Measurements from ENCODE around the gene MUC5AC.

DNA sequence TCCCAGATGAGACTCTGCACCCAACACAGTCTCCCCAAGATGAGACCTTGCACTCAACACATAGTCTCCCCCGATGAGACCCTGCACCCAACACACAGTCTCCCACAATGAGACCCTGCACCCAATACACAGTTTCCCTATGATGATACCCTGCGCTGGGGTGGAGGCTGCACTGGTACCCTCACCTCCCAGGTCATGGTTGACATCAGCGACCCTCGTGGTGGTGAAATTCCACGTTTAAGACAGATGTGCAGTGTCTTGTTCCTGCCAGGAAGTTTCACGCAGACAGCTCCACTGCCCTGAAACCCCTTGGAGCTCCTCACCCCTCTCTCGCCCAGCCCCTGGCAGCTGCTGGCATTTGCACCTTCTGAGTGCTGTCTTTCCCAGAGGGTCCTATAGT is 9.5 kb downstream of the MUC5AC start:
- TF ChIP-seq, protein P1, sequence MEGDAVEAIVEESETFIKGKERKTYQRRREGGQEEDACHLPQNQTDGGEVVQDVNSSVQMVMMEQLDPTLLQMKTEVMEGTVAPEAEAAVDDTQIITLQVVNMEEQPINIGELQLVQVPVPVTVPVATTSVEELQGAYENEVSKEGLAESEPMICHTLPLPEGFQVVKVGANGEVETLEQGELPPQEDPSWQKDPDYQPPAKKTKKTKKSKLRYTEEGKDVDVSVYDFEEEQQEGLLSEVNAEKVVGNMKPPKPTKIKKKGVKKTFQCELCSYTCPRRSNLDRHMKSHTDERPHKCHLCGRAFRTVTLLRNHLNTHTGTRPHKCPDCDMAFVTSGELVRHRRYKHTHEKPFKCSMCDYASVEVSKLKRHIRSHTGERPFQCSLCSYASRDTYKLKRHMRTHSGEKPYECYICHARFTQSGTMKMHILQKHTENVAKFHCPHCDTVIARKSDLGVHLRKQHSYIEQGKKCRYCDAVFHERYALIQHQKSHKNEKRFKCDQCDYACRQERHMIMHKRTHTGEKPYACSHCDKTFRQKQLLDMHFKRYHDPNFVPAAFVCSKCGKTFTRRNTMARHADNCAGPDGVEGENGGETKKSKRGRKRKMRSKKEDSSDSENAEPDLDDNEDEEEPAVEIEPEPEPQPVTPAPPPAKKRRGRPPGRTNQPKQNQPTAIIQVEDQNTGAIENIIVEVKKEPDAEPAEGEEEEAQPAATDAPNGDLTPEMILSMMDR (IDR thresholded peaks at IDR 0.05) = no peak
- TF ChIP-seq, protein P2, sequence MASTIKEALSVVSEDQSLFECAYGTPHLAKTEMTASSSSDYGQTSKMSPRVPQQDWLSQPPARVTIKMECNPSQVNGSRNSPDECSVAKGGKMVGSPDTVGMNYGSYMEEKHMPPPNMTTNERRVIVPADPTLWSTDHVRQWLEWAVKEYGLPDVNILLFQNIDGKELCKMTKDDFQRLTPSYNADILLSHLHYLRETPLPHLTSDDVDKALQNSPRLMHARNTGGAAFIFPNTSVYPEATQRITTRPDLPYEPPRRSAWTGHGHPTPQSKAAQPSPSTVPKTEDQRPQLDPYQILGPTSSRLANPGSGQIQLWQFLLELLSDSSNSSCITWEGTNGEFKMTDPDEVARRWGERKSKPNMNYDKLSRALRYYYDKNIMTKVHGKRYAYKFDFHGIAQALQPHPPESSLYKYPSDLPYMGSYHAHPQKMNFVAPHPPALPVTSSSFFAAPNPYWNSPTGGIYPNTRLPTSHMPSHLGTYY (CRISPR knock-in tag; IDR thresholded peaks at IDR 0.05) = no peak
- TF ChIP-seq, protein P3, sequence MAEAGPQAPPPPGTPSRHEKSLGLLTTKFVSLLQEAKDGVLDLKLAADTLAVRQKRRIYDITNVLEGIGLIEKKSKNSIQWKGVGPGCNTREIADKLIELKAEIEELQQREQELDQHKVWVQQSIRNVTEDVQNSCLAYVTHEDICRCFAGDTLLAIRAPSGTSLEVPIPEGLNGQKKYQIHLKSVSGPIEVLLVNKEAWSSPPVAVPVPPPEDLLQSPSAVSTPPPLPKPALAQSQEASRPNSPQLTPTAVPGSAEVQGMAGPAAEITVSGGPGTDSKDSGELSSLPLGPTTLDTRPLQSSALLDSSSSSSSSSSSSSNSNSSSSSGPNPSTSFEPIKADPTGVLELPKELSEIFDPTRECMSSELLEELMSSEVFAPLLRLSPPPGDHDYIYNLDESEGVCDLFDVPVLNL (CRISPR knock-in tag; IDR thresholded peaks at IDR 0.05; ENCODE audit: borderline replicate concordance, low read depth) = no peak
- TF ChIP-seq, protein P4, sequence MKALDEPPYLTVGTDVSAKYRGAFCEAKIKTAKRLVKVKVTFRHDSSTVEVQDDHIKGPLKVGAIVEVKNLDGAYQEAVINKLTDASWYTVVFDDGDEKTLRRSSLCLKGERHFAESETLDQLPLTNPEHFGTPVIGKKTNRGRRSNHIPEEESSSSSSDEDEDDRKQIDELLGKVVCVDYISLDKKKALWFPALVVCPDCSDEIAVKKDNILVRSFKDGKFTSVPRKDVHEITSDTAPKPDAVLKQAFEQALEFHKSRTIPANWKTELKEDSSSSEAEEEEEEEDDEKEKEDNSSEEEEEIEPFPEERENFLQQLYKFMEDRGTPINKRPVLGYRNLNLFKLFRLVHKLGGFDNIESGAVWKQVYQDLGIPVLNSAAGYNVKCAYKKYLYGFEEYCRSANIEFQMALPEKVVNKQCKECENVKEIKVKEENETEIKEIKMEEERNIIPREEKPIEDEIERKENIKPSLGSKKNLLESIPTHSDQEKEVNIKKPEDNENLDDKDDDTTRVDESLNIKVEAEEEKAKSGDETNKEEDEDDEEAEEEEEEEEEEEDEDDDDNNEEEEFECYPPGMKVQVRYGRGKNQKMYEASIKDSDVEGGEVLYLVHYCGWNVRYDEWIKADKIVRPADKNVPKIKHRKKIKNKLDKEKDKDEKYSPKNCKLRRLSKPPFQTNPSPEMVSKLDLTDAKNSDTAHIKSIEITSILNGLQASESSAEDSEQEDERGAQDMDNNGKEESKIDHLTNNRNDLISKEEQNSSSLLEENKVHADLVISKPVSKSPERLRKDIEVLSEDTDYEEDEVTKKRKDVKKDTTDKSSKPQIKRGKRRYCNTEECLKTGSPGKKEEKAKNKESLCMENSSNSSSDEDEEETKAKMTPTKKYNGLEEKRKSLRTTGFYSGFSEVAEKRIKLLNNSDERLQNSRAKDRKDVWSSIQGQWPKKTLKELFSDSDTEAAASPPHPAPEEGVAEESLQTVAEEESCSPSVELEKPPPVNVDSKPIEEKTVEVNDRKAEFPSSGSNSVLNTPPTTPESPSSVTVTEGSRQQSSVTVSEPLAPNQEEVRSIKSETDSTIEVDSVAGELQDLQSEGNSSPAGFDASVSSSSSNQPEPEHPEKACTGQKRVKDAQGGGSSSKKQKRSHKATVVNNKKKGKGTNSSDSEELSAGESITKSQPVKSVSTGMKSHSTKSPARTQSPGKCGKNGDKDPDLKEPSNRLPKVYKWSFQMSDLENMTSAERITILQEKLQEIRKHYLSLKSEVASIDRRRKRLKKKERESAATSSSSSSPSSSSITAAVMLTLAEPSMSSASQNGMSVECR (CRISPR knock-in tag; IDR thresholded peaks at IDR 0.05; ENCODE audit: borderline replicate concordance) = no peak
- no peak for TF ChIP-seq SMAD3 (CRISPR knock-in tag; IDR thresholded peaks at IDR 0.05; ENCODE audit: borderline replicate concordance)
- no peak for TF ChIP-seq ETV6 (CRISPR knock-in tag; IDR thresholded peaks at IDR 0.05)
- TF ChIP-seq, protein P5, sequence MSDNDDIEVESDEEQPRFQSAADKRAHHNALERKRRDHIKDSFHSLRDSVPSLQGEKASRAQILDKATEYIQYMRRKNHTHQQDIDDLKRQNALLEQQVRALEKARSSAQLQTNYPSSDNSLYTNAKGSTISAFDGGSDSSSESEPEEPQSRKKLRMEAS (CRISPR knock-in tag; IDR thresholded peaks at IDR 0.05) = no peak
- no peak for TF ChIP-seq SP1 (CRISPR knock-in tag; conservative IDR thresholded peaks at IDR 0.05)
- no peak for TF ChIP-seq ESRRA (CRISPR knock-in tag; IDR thresholded peaks at IDR 0.05; ENCODE audit: borderline replicate concordance)
